ENCODE data around the gene MRPL50. TPM values are rescaled to one million over a fixed set of nuclear protein-coding genes. Genes with fewer than 3 reads are reported as not detected.

MRPL50 gene
- total RNA-seq, 3 donors from 2014 or later (not counting 1 experiment from before 2014, with no cell fraction given), result 4.4 to 5.9 (median 5.1) TPM

DNA sequence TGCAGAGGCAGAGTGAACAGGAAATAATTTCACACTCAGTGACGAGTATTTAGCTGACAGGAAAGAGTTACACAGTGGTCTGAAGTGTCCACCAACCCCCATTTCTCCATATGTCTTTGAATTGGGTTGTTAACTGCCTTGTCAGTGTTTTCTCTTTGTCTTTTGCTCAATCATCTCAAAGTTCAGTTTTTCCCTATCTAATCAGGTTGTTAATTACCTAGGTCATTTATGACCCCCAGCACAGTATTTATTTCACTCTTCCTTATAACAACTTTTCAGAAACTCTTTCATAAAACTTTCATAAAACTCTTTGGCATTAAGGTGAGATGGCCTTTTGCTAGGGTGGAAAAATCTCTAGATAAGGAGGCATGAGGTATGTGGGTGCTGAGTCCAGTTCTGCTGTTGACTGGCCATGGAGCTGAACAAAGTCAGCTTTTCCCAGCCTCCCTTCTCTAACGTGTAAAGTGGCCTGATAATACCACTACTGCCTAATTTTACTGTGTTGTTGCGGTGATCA, 42.4 kb upstream of the MRPL50 start:
- Histone ChIP-seq H3K27ac (ENCODE audit: low read length) (no peak overlapping the region), H3K9me3 (ENCODE audit: control insufficient read depth, insufficient read depth, low read length) (no peaks in the 10 kb centered on the region), H3K4me3 (ENCODE audit: low read length) (no peak overlapping the region), H3K36me3 (ENCODE audit: control insufficient read depth, insufficient read depth, low read length) (no peaks in the 10 kb centered on the region), H3K4me1 (ENCODE audit: control insufficient read depth, insufficient read depth, low read length) (no peaks in the 10 kb centered on the region), H3K27me3 (ENCODE audit: control insufficient read depth, insufficient read depth, low read length) (peaks cover 5% of the 10 kb centered on the region)
- H3K27me3 Mint-ChIP-seq (ENCODE audit: low read depth in 2 of 2), result peaks cover 29 to 63% of the 10 kb centered on the region in 2 donors
- TF ChIP-seq, protein P1, sequence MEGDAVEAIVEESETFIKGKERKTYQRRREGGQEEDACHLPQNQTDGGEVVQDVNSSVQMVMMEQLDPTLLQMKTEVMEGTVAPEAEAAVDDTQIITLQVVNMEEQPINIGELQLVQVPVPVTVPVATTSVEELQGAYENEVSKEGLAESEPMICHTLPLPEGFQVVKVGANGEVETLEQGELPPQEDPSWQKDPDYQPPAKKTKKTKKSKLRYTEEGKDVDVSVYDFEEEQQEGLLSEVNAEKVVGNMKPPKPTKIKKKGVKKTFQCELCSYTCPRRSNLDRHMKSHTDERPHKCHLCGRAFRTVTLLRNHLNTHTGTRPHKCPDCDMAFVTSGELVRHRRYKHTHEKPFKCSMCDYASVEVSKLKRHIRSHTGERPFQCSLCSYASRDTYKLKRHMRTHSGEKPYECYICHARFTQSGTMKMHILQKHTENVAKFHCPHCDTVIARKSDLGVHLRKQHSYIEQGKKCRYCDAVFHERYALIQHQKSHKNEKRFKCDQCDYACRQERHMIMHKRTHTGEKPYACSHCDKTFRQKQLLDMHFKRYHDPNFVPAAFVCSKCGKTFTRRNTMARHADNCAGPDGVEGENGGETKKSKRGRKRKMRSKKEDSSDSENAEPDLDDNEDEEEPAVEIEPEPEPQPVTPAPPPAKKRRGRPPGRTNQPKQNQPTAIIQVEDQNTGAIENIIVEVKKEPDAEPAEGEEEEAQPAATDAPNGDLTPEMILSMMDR (IDR thresholded peaks at IDR 0.05), result no peak
- no peak for ATAC-seq
- no peak overlapping the region for H3K27ac Mint-ChIP-seq
- H3K9me3 Mint-ChIP-seq, result peaks cover 0 to 2% of the 10 kb centered on the region in 2 donors
- intact Hi-C loops (cut with micrococcal nuclease), result no loop called here
- no peaks in the 10 kb centered on the region for H3K4me1 Mint-ChIP-seq
- no peak overlapping the region for H3K4me3 Mint-ChIP-seq
- H3K36me3 Mint-ChIP-seq, result no peaks in the 10 kb centered on the region
- no peak for DNase-seq
- WGBS (ENCODE audit: insufficient coverage), result 63% methylated on average over 3 of the region's 3 CpGs

DNA sequence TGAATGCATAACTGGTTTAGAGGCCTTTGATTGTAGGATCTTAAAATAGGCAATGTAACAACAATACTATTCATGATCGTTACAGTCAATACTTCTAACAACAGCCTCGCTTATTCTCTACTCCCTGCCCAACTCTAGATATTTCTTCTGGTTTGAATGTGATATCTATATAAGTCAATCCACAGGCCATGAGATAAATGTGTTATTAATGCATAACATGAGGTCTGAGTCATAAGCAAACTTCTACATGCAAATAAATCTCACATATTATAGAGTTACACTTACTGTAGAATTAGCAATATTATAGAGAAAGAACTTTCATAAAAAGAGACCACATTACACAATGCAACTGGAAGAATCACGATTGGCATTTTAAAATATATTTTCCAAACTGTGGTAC, 40.1 kb upstream of the MRPL50 start:
- Mint-ChIP-seq H3K27me3 (ENCODE audit: low read depth in 2 of 2) (peaks cover 23 to 48% of the 10 kb centered on the region in 2 donors), H3K4me3 (no peak overlapping the region), H3K4me1 (no peaks in the 10 kb centered on the region), H3K9me3 (peaks cover 0 to 2% of the 10 kb centered on the region in 2 donors), H3K36me3 (no peaks in the 10 kb centered on the region), H3K27ac (no peak overlapping the region)
- H3K9me3 ChIP-seq (ENCODE audit: control insufficient read depth, insufficient read depth, low read length), result no peaks in the 10 kb centered on the region
- no peak overlapping the region for H3K27ac ChIP-seq (ENCODE audit: low read length)
- no peaks in the 10 kb centered on the region for H3K4me1 ChIP-seq (ENCODE audit: control insufficient read depth, insufficient read depth, low read length)
- no peaks in the 10 kb centered on the region for H3K36me3 ChIP-seq (ENCODE audit: control insufficient read depth, insufficient read depth, low read length)
- intact Hi-C loops (cut with micrococcal nuclease), result no loop called here
- WGBS (ENCODE audit: insufficient coverage), result no CpG with 5 or more reads among the region's 3 CpGs
- no peak for ATAC-seq
- TF ChIP-seq, protein P1 (IDR thresholded peaks at IDR 0.05), result no peak
- peaks cover 4% of the 10 kb centered on the region for H3K27me3 ChIP-seq (ENCODE audit: control insufficient read depth, insufficient read depth, low read length)
- no peak for DNase-seq
- no peak overlapping the region for H3K4me3 ChIP-seq (ENCODE audit: low read length)

DNA sequence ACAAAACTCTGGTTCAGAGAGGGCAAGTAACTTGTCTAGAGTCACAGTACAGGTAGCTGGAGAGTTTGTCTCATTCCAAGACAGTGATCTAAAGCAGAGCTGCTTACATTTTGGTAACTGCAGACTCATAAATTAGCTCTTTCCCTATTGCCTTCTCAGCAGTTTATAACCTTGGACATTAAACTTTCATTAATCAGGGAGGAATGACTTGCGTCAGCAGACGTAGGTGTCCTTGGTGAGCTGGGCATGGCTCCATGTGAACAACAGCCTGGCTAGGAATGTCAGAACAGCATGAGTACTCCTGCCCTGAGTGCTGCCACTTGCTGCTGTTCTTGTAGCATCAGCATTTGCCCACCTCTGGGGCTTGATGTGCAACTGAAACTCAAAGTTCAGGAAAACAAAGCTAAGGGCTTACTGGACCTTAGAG, 39.4 kb upstream of the MRPL50 start:
- ATAC-seq (no peak), DNase-seq (no peak)
- Histone ChIP-seq H3K27ac (ENCODE audit: low read length) (no peak overlapping the region), H3K36me3 (ENCODE audit: control insufficient read depth, insufficient read depth, low read length) (no peaks in the 10 kb centered on the region), H3K27me3 (ENCODE audit: control insufficient read depth, insufficient read depth, low read length) (no peaks in the 10 kb centered on the region), H3K4me3 (ENCODE audit: low read length) (no peak overlapping the region), H3K4me1 (ENCODE audit: control insufficient read depth, insufficient read depth, low read length) (no peaks in the 10 kb centered on the region), H3K9me3 (ENCODE audit: control insufficient read depth, insufficient read depth, low read length) (no peaks in the 10 kb centered on the region)
- TF ChIP-seq, protein P1 (IDR thresholded peaks at IDR 0.05), result no peak
- no peak overlapping the region for H3K27ac Mint-ChIP-seq
- whole genome bisulfite sequencing (ENCODE audit: insufficient coverage), result 93% methylated on average over 2 of the region's 2 CpGs
- intact Hi-C loops (cut with micrococcal nuclease), result no loop called here
- H3K4me1 Mint-ChIP-seq, result no peaks in the 10 kb centered on the region
- H3K9me3 Mint-ChIP-seq, result no peaks in the 10 kb centered on the region
- no peaks in the 10 kb centered on the region for H3K36me3 Mint-ChIP-seq
- H3K4me3 Mint-ChIP-seq, result no peak overlapping the region
- H3K27me3 Mint-ChIP-seq (ENCODE audit: low read depth in 2 of 2), result peaks cover 19 to 41% of the 10 kb centered on the region in 2 donors

DNA sequence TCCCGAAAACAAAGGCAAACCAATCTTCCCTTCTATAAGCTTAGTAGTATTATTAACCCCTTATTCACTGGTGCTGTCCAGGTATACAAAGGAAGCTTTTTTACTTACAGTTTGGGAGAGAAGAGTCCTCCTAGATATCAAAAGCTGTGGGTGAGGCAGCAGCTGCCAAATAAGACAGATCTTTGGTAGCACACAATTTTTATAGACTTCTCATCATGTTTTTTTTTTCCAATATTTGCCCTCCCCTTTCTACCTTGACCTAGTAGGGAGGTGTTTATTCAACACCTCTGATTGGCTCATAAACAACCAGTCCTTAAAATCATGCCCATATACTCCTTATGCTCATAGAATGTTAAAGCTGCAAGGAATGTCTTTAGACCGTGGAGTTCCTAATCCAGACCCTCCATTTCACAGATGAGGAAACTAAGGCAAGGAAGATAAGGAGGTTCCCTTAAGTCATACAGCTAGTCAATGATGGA, 37.2 kb upstream of the MRPL50 start, which contains the start of gene ALDOB:
Gene ALDOB (minus strand): TSS at position 174 of the 479 bp plus-strand sequence. CDS start 4,887 bp downstream, outside the sequence.
- intact Hi-C loops (cut with micrococcal nuclease), result no loop called here
- ATAC-seq (no peak), DNase-seq (no peak)
- H3K4me3 ChIP-seq (ENCODE audit: low read length), result no peak within 1 kb of the TSS
- 50% methylated on average over 1 of the region's 2 CpGs for WGBS (ENCODE audit: insufficient coverage)
- no peaks in the 10 kb centered on the region for H3K9me3 ChIP-seq (ENCODE audit: control insufficient read depth, insufficient read depth, low read length)
- no peaks in the 10 kb centered on the region for H3K27me3 ChIP-seq (ENCODE audit: control insufficient read depth, insufficient read depth, low read length)
- no peak within 1 kb of the TSS for H3K27ac ChIP-seq (ENCODE audit: low read length)
- Mint-ChIP-seq H3K27ac (no peak within 1 kb of the TSS), H3K4me1 (no peaks in the 10 kb centered on the region), H3K27me3 (ENCODE audit: low read depth in 2 of 2) (peaks cover 14 to 24% of the 10 kb centered on the region in 2 donors), H3K4me3 (no peak within 1 kb of the TSS), H3K9me3 (no peaks in the 10 kb centered on the region), H3K36me3 (no peaks in the 10 kb centered on the region)
- TF ChIP-seq, protein P1 (IDR thresholded peaks at IDR 0.05), result no peak
- H3K36me3 ChIP-seq (ENCODE audit: control insufficient read depth, insufficient read depth, low read length), result no peaks in the 10 kb centered on the region
- H3K4me1 ChIP-seq (ENCODE audit: control insufficient read depth, insufficient read depth, low read length), result no peaks in the 10 kb centered on the region

All from natural killer cell (primary cell).